ENCODE results near the gene JPH3. TPM values are rescaled to one million over a fixed set of nuclear protein-coding genes. Genes with fewer than 3 reads are reported as not detected.

JPH3 gene
- total RNA-seq = 1 to 10 TPM in 3 of 4 donors, under 1 TPM in 1; 0.72 to 4.4 (median 1.1) TPM

DNA sequence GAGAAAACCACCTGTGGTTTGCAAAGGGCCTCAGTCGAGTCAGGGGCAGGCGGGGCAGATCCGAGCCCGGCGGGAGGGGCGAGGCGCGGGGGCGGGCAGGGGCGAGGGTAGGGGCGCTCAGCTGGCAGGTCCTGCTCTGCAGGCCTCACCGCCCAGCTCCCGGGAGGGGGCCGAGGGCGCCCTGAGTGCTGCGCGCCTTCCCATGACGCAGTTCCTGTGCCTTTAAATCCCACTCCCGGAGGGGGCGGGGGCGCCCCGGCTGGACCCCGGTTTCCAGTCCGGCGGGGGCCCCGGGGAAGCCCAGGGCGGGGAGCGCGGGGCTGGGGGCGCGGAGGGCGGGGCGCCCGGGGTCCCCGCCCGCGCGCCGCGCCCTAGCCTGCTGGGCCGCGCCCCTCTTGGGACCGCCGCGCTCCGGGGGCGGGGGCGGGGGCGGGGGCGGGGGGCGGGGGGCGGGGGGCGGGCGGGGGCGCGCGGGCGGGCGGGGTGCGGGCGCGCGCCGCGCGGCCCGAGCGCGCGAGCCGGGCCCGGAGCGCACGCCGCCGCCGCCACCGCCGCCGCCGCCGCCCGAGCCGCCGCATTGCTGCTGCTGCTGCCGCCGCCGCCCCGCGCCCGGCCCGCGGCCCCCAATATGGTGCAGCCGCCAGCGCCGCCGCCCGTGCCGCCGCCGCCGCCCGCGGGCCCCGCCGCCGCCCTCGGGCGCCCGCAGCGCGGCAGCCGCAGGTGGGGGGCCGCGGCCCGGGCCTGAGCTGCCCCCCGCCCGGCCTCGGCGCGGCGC lies at the start of gene JPH3:
Gene JPH3 (plus strand): TSS at position 508 of the 775 bp plus-strand sequence. CDS start 639 bp downstream, outside the sequence.
- H3K4me1 ChIP-seq = peaks cover 0 to 25% (median 0%) of the 10 kb centered on the region in 3 donors
- peaks cover 87% of the 10 kb centered on the region for H3K27me3 ChIP-seq
- 7 to 9% methylated on average over 3 to 4 of the region's 122 CpGs for WGBS, 2 donors (ENCODE audit: low coverage in 1 of 2)
- ATAC-seq = no peak
- peak within 1 kb of the TSS in 1 of 2 donors; percentile 41 for H3K4me3 ChIP-seq
- no peaks in the 10 kb centered on the region for H3K36me3 ChIP-seq
- TF ChIP-seq, protein P1, sequence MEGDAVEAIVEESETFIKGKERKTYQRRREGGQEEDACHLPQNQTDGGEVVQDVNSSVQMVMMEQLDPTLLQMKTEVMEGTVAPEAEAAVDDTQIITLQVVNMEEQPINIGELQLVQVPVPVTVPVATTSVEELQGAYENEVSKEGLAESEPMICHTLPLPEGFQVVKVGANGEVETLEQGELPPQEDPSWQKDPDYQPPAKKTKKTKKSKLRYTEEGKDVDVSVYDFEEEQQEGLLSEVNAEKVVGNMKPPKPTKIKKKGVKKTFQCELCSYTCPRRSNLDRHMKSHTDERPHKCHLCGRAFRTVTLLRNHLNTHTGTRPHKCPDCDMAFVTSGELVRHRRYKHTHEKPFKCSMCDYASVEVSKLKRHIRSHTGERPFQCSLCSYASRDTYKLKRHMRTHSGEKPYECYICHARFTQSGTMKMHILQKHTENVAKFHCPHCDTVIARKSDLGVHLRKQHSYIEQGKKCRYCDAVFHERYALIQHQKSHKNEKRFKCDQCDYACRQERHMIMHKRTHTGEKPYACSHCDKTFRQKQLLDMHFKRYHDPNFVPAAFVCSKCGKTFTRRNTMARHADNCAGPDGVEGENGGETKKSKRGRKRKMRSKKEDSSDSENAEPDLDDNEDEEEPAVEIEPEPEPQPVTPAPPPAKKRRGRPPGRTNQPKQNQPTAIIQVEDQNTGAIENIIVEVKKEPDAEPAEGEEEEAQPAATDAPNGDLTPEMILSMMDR (IDR thresholded peaks at IDR 0.05) = no peak
- no peak for TF ChIP-seq EP300 (IDR thresholded peaks at IDR 0.05)
- TF ChIP-seq POLR2AphosphoS5 (IDR thresholded peaks at IDR 0.05) = no peak
- no peak for TF ChIP-seq POLR2A (IDR thresholded peaks at IDR 0.05)
- peaks cover 0 to 15% (median 0%) of the 10 kb centered on the region in 3 donors for H3K9me3 ChIP-seq
- no peak within 1 kb of the TSS for H3K27ac ChIP-seq

DNA sequence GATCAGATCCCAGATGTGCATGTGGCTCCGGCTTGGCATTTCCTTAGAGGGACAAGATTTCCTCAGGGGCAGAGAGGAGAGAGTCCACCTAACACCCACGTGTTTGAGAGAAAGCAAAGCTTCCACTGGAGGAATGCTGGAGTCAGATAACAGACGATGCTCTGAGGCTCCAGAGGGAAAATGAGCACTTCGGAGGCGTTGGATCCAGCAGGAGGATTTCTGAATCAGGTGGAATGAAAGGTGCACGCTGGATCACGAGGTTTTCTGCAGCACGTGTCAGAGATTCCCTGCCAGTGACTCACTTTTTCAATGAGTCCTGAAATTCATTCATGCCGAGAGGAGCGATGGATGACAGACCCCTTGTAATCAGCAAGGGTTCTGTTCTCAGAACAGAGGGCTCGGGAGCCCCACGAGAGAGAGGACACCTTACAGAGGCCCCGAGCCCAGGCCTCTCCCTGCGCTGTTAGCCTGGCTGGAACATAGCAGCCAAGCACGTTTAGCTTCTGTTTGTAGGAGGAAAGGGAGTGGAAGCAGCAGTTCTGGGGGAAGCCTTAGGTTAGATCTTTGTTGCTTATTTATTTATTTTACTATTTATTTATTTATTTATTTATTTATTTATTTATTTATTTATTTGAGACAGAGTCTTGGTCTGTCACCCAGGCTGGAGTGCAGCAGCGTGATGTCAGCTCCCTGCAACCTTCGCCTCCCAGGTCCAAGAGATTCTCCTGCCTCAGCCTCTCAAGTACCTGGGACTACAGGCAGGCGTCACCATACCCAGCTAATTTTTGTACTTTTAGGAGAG lies 49.3 kb upstream of the JPH3 start:
- Histone ChIP-seq H3K9me3 (no peaks in the 10 kb centered on the region), H3K27me3 (peaks cover 28% of the 10 kb centered on the region), H3K4me3 (no peak overlapping the region), H3K27ac (no peak overlapping the region), H3K36me3 (no peaks in the 10 kb centered on the region), H3K4me1 (peaks cover 0 to 20% (median 5%) of the 10 kb centered on the region in 3 donors)
- TF ChIP-seq EP300 (IDR thresholded peaks at IDR 0.05) (no peak), POLR2A (IDR thresholded peaks at IDR 0.05) (no peak), POLR2AphosphoS5 (IDR thresholded peaks at IDR 0.05) (no peak)
- TF ChIP-seq, protein P1 (IDR thresholded peaks at IDR 0.05) = no peak
- no peak for ATAC-seq
- WGBS, 2 donors (ENCODE audit: low coverage in 1 of 2) = 62 to 69% methylated on average over 5 to 17 of the region's 18 CpGs

DNA sequence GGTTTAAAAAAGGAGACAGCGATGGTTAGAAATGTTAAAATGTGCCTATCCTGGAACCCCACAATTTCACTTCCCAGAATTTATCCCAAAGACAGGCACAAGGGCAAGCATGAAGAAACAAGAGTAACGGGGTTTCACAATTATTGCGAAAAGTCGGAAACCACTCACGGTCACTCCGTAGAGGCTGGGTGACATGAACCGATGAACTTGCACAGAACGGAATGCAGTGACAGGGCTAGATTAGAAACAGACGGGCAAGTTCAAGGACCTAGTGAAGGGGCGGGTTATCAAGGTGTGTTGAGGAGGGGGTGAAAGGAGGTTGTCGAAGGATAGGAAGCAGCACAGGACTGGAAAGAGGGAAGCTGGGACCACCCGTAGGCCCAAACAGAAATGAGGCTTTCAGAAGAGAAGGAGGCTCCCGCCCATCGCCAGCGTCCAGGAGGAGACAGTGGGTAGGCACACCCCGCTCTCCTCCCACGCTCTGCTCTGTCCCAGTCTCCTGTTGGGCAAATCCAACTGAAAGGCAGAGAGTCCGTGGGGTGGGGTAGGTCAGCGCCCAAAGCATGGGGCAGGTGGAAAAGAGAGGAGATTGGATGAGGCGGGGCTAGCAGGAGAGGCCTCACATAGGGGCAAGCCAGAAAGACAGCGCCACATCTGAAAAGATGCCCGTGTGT lies 47.4 kb upstream of the JPH3 start:
- no peaks in the 10 kb centered on the region for H3K9me3 ChIP-seq
- H3K36me3 ChIP-seq = no peaks in the 10 kb centered on the region
- WGBS, 2 donors (ENCODE audit: low coverage in 1 of 2) = 92 to 93% methylated on average over 10 to 21 of the region's 22 CpGs
- no peak overlapping the region for H3K27ac ChIP-seq
- no peak overlapping the region for H3K4me3 ChIP-seq
- ATAC-seq = no peak
- H3K27me3 ChIP-seq = peaks cover 16% of the 10 kb centered on the region
- peaks cover 0 to 20% (median 5%) of the 10 kb centered on the region in 3 donors for H3K4me1 ChIP-seq
- TF ChIP-seq, protein P1 (IDR thresholded peaks at IDR 0.05) = no peak
- TF ChIP-seq EP300 (IDR thresholded peaks at IDR 0.05) (no peak), POLR2A (IDR thresholded peaks at IDR 0.05) (no peak), POLR2AphosphoS5 (IDR thresholded peaks at IDR 0.05) (no peak)

DNA sequence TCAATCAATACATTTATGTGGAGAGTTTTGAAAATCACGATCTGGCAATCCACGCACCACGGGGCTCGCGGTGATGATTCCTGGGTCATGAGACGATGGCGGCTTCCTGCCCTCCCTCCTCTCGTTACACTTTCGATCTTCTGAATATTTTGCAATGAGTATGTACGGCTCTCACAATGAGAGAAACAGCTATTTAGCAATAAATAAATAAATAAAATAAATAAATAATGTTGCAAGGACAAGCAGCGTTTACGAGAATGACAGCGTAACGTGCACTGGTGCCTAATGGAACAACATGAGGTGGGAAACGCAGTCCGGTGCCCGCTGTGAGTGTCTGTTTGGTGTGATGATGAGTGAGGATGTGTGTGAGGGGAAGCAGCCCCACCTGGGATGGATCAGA lies 46.7 kb upstream of the JPH3 start:
- H3K36me3 ChIP-seq = no peaks in the 10 kb centered on the region
- H3K4me1 ChIP-seq = peaks cover 0 to 14% (median 5%) of the 10 kb centered on the region in 3 donors
- no peak overlapping the region for H3K27ac ChIP-seq
- no peak for TF ChIP-seq EP300 (IDR thresholded peaks at IDR 0.05)
- no peak for TF ChIP-seq POLR2A (IDR thresholded peaks at IDR 0.05)
- TF ChIP-seq, protein P1 (IDR thresholded peaks at IDR 0.05) = no peak
- no peak for TF ChIP-seq POLR2AphosphoS5 (IDR thresholded peaks at IDR 0.05)
- H3K9me3 ChIP-seq = no peaks in the 10 kb centered on the region
- ATAC-seq = no peak
- H3K27me3 ChIP-seq = peaks cover 8% of the 10 kb centered on the region
- WGBS, 2 donors (ENCODE audit: low coverage in 1 of 2) = 89 to 91% methylated on average over 16 to 17 of the region's 17 CpGs
- H3K4me3 ChIP-seq = no peak overlapping the region

Data from gastroesophageal sphincter (tissue), 4 donors.